ENCODE data around the gene RORC. TPM values are rescaled to one million over a fixed set of nuclear protein-coding genes. Genes with fewer than 3 reads are reported as not detected.

Gene RORC
- total and polyA plus RNA-seq, 7 donors = 0.27 to 18.0 (median 3.9) TPM; not detected in 1

DNA sequence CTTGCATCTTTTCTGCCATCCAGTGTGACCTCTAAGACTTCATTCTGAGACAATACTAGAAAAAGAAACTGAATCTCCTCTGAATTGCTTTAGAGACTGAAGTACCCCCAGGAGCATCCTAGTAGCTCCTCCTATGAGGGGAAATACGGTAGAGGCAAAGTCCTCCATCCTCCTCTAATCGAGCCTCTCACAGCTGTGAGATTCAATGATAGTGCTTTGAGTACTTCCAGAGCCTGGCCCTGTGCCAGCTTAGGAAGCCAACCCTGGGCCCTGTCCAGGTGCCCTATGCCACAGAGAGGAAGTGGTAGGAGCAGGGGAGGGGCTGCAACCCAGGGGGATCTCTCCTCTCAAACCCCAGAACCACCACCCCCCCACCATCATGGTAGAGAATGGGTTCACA is 10.7 kb downstream of the RORC start:
- WGBS, 2 donors = 21 to 27% methylated on average over 2 of the region's 2 CpGs
- H3K27me3 ChIP-seq = peaks cover 0 to 2% (median 0%) of the 10 kb centered on the region in 3 donors
- H3K36me3 ChIP-seq = no peaks in the 10 kb centered on the region
- TF ChIP-seq EP300 (IDR thresholded peaks at IDR 0.05) (no peak), POLR2AphosphoS5 (IDR thresholded peaks at IDR 0.05) (no peak), POLR2A (IDR thresholded peaks at IDR 0.05) (no peak)
- TF ChIP-seq, protein P1, sequence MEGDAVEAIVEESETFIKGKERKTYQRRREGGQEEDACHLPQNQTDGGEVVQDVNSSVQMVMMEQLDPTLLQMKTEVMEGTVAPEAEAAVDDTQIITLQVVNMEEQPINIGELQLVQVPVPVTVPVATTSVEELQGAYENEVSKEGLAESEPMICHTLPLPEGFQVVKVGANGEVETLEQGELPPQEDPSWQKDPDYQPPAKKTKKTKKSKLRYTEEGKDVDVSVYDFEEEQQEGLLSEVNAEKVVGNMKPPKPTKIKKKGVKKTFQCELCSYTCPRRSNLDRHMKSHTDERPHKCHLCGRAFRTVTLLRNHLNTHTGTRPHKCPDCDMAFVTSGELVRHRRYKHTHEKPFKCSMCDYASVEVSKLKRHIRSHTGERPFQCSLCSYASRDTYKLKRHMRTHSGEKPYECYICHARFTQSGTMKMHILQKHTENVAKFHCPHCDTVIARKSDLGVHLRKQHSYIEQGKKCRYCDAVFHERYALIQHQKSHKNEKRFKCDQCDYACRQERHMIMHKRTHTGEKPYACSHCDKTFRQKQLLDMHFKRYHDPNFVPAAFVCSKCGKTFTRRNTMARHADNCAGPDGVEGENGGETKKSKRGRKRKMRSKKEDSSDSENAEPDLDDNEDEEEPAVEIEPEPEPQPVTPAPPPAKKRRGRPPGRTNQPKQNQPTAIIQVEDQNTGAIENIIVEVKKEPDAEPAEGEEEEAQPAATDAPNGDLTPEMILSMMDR (IDR thresholded peaks at IDR 0.05) = no peak
- no peaks in the 10 kb centered on the region for H3K9me3 ChIP-seq
- H3K4me1 ChIP-seq = no peaks in the 10 kb centered on the region
- no peak for DNase-seq
- no peak overlapping the region for H3K27ac ChIP-seq
- intact Hi-C loops (cut with DNase I) = no loop called here
- no peak overlapping the region for H3K4me3 ChIP-seq

DNA sequence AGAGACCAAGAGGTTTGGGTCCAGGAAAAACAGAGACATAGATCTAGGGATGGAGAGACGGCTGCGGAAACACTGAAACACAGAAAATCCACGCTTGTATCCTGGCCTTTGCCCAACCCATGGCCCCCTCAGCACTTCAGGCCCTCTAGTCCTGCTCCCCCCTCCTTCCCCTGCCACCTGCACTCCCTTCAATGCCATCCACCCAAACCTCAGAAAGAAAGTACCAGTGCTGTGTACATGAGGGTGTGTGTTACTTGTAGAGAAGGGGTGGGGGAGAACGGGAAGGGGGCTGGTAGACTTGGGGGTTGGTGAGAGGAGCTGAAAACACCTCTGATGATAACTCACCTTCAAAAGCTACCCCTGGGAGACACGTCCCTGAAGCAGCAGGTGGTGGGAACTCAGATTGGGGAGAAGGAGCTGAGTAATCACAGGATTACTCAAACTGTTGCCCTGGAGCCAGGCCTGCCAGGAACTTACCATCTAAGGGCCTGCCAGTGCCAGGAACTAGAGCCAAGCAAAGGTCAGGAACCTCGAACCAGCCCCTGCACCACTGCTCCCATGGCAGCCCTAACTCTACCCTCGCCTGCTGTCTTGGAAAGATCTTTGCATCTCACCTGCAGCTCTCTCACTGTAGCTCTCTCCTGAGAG is 11.5 kb downstream of the RORC start:
- intact Hi-C loops (cut with DNase I) = no loop called here
- WGBS, 2 donors = 76 to 86% methylated on average over 7 of the region's 7 CpGs

DNA sequence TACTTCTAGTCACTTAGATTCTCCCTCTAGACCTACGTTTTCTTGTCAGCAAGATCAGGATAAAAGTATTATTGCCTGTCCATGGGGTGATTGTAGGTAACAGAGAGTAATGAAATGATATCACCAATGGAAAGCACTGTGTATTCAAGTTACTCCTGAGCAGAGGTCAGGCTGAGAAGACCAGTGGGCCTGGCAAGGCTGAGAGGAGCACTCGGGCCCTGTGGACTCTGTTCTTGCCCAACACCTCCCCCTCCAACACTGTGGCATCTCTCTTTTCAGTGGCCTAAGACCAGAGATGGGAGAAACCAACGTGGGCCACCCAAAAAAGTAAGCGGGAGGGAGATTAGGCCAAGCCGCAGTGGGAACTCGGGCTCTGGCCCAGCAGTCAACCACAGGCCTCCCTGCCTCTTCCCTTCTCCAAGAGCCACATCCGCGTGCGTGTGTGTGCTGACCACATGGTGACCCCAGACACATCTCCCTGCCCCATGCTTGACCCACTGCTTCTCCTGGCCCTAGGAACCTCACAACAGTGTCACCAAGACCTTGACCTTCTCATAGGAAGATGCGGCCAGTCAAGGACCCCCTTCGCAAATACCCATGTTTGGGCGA is 12.3 kb downstream of the RORC start:
- DNase-seq = no peak
- Histone ChIP-seq H3K27ac (no peak overlapping the region), H3K27me3 (no peaks in the 10 kb centered on the region), H3K36me3 (no peaks in the 10 kb centered on the region), H3K9me3 (no peaks in the 10 kb centered on the region), H3K4me1 (no peaks in the 10 kb centered on the region), H3K4me3 (no peak overlapping the region)
- 92% methylated on average over 12 of the region's 12 CpGs for WGBS, 2 donors
- TF ChIP-seq EP300 (IDR thresholded peaks at IDR 0.05) = no peak
- TF ChIP-seq, protein P1 (IDR thresholded peaks at IDR 0.05) = no peak
- TF ChIP-seq POLR2AphosphoS5 (IDR thresholded peaks at IDR 0.05) = no peak
- TF ChIP-seq POLR2A (IDR thresholded peaks at IDR 0.05) = no peak
- intact Hi-C loops (cut with DNase I) = no loop called here

More for the DNA sequence above, 11.5 kb downstream of the RORC start:
- Histone ChIP-seq H3K4me3 (no peak overlapping the region), H3K36me3 (no peaks in the 10 kb centered on the region), H3K9me3 (no peaks in the 10 kb centered on the region), H3K27me3 (no peaks in the 10 kb centered on the region), H3K27ac (no peak overlapping the region), H3K4me1 (no peaks in the 10 kb centered on the region)
- no peak for DNase-seq
- no peak for TF ChIP-seq POLR2AphosphoS5 (IDR thresholded peaks at IDR 0.05)
- TF ChIP-seq, protein P1 (IDR thresholded peaks at IDR 0.05) = no peak
- no peak for TF ChIP-seq POLR2A (IDR thresholded peaks at IDR 0.05)
- TF ChIP-seq EP300 (IDR thresholded peaks at IDR 0.05) = no peak

DNA sequence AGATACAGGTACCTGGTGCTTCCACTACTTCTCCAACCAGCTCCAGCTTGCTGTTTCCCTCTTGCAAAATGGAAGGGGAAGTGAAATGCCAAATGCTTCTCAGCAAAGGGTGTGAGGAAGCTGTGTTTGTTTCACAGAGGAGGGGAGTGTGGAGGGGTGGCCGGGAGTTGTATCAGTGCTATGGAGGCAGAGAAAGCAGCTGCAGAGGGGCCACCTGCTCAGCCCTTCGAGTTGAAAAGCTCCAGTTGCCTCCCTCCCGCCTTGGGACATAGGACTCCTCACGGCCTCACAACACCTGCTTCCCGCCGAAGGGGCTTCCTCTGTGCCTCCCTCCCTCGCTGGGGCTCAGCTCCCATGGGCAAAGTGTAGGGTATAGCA is 14.3 kb downstream of the RORC start:
- Histone ChIP-seq H3K36me3 (no peaks in the 10 kb centered on the region), H3K27ac (no peak overlapping the region)
- TF ChIP-seq POLR2A (IDR thresholded peaks at IDR 0.05) (no peak), POLR2AphosphoS5 (IDR thresholded peaks at IDR 0.05) (no peak), EP300 (IDR thresholded peaks at IDR 0.05) (no peak)
- TF ChIP-seq, protein P1 (IDR thresholded peaks at IDR 0.05) = no peak

More for the DNA sequence above, 14.3 kb downstream of the RORC start:
- Histone ChIP-seq H3K4me1 (no peaks in the 10 kb centered on the region), H3K27me3 (no peaks in the 10 kb centered on the region), H3K4me3 (no peak overlapping the region), H3K9me3 (no peaks in the 10 kb centered on the region)
- DNase-seq = no peak
- intact Hi-C loops (cut with DNase I) = no loop called here
- WGBS, 2 donors = 65 to 78% methylated on average over 7 of the region's 7 CpGs

Measured in sigmoid colon (tissue), 7 donors.